Measurements from ENCODE around the gene NDUFA6. TPM values are rescaled to one million over a fixed set of nuclear protein-coding genes. Genes with fewer than 3 reads are reported as not detected.
A peak's percentile ranks its signal among the peaks of the same experiment; 100 is the strongest.
"Not testable (repeated sequence)": the region's sequence is repeated elsewhere in the genome, so short reads cannot be mapped to it uniquely, and the experiment has no call there.

NDUFA6 gene
- total and polyA plus RNA-seq, 10 donors, result 31.1 to 73.8 (median 38.7) TPM

DNA sequence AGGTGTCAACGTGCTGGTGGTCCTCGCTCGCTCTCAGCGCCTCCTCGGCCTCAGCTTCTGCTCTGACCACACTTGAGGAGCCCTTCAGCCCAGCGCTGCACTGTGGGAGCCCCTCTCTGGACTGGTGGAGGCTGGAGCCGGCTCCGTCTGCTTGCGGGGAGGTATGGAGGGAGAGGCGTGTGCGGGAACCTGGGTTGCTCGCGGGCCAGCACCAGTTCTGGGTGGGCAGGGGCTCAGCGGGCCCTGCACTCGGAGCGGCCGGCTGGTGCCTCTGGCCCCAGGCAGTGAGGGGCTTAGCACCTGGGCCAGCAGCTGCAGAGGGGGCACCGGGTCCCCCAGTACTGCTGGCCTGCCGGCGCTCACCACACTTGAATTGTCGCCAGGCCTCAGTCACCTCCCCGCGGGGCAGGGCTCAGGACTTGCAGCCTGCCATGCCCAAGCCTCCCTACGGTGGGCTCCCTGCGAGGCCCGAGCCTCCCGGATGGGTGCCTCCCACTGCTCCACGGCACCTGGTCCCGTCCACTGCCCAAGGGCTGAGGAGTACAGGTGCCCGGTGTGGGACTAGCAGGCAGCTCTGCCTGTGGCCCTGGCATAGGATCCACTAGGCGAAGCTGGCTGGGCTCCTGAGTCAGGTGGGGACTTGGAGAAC is 47.7 kb upstream of the NDUFA6 start:
- H3K27ac ChIP-seq, result no peak overlapping the region
- no peaks in the 10 kb centered on the region for H3K4me1 ChIP-seq
- 87 to 98% (median 90%) methylated on average over 13 to 31 of the region's 31 CpGs for WGBS, 5 donors
- H3K36me3 ChIP-seq, result peaks cover 0 to 19% (median 0%) of the 10 kb centered on the region in 6 donors
- TF ChIP-seq POLR2A (IDR thresholded peaks at IDR 0.05) (no peak), POLR2AphosphoS5 (IDR thresholded peaks at IDR 0.05) (peak in 1 of 3 donors; percentile 40)
- intact Hi-C loops (cut with DNase I; ENCODE audit: low total_unique reads), result no loop called here
- no peaks in the 10 kb centered on the region for H3K9me3 ChIP-seq
- no peak overlapping the region for H3K4me3 ChIP-seq
- H3K27me3 ChIP-seq (replicated peaks in 1 of 7), result no peaks in the 10 kb centered on the region
- no peak for DNase-seq

DNA sequence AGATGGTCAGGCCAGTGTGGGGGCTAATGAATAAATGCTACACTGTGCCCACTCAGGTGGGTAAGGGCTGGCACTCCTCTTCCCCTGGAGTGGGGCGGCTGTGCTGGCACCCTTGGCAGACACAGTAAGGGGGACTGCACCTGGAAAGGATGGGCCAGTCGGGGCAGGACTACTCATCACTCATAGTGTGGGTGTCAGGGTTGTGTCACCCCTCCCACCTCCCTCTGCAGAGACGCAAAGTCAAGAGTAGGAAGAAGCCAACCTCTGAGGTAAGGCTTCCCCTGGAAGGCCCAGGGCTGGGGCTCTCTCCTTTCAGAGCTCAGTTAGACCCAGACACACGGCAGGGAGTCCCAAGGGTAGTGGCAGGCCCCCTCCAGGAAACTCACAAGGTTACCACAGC is 45.1 kb upstream of the NDUFA6 start:
- H3K27me3 ChIP-seq (replicated peaks in 1 of 7); H3K4me1 ChIP-seq; DNase-seq; H3K27ac ChIP-seq; H3K4me3 ChIP-seq; H3K9me3 ChIP-seq; intact Hi-C loops (cut with DNase I; ENCODE audit: low total_unique reads): not testable (repeated sequence)
- WGBS, 5 donors, result no CpG with 5 or more reads among the region's 4 CpGs
- peaks cover 0 to 13% (median 0%) of the 10 kb centered on the region in 6 donors for H3K36me3 ChIP-seq

DNA sequence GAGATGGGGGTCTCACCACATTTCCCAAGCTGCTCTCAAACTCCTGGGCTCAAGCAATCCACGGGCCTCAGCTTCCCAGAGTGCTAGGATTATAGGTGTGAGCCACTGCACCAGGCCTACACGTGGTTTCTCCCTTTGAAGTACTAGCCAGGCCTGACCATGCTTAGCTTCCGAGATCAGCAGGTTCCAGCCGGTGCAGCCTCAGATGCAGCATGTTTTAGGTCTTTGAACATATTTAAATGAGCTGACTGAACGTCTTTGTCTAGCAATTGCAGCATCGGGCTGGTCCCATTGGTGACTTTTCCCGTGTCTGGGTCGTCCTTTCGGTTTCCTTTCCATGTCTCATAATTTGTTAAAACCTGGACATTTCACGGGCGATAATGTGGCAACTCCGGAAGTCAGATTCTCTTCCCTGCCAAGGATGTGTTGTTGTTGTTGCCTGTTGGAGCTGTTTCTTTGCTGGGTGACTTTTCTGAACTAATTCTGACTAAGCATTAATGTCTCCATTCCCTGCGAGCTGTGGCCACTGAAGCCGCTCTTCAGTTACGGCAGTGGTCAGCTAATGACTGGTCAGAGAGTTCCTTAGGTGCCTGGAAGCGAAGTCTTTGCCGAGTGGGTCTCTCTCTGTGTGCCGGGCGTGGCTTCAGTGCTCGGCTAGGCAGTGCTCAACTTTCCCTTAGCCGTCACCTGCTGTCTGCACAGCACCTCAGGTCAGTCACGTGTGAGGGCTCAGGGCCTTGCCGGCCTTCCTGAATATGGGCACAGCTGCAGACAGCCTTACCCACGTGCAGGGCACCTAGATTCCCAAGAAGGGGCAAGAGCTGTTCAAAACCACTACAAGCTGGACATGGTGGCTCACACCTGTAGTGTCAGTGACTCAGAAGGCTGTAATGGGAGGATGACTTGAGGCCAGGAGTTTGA is 43.8 kb upstream of the NDUFA6 start:
- no peak for DNase-seq
- TF ChIP-seq POLR2A (IDR thresholded peaks at IDR 0.05) (no peak), POLR2AphosphoS5 (IDR thresholded peaks at IDR 0.05) (peak in 1 of 3 donors; percentile 19)
- WGBS, 5 donors, result 80 to 88% (median 87%) methylated on average over 17 to 24 of the region's 24 CpGs
- Histone ChIP-seq H3K36me3 (peaks cover 0 to 11% (median 0%) of the 10 kb centered on the region in 6 donors), H3K4me3 (no peak overlapping the region), H3K27ac (no peak overlapping the region), H3K9me3 (no peaks in the 10 kb centered on the region), H3K27me3 (replicated peaks in 1 of 7) (peaks cover 0 to 3% (median 0%) of the 10 kb centered on the region in 7 donors), H3K4me1 (no peaks in the 10 kb centered on the region)
- intact Hi-C loops (cut with DNase I; ENCODE audit: low total_unique reads), result no loop called here

DNA sequence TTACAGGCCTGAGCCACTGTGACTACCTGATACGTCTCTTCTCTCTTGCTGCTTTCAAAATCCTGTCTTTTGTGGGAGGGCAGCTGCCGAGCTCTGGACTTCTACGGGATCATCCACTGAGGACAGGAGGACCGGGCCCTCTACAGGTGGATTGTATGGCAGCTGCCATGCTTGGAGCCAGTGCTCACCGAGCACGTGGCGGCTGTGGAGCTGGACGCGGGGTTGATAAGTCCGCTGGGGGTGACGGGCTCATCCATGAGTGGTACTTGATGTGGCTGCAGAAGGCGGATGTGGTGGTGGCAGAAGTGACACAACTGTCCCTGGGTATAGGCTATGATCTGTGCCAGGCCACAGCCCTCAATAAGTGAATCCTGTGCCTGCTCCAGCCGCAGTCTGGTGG is 41.9 kb upstream of the NDUFA6 start:
- TF ChIP-seq POLR2A (IDR thresholded peaks at IDR 0.05), result no peak
- peak in 1 of 3 donors; percentile 41 for TF ChIP-seq POLR2AphosphoS5 (IDR thresholded peaks at IDR 0.05)
- Histone ChIP-seq H3K4me3 (no peak overlapping the region), H3K36me3 (peaks cover 0 to 1% (median 0%) of the 10 kb centered on the region in 6 donors), H3K4me1 (no peaks in the 10 kb centered on the region), H3K27me3 (replicated peaks in 1 of 7) (peaks cover 0 to 3% (median 0%) of the 10 kb centered on the region in 7 donors), H3K27ac (no peak overlapping the region), H3K9me3 (no peaks in the 10 kb centered on the region)
- WGBS, 5 donors, result 72 to 86% (median 82%) methylated on average over 10 to 13 of the region's 13 CpGs
- no peak for DNase-seq
- intact Hi-C loops (cut with DNase I; ENCODE audit: low total_unique reads), result no loop called here

DNA sequence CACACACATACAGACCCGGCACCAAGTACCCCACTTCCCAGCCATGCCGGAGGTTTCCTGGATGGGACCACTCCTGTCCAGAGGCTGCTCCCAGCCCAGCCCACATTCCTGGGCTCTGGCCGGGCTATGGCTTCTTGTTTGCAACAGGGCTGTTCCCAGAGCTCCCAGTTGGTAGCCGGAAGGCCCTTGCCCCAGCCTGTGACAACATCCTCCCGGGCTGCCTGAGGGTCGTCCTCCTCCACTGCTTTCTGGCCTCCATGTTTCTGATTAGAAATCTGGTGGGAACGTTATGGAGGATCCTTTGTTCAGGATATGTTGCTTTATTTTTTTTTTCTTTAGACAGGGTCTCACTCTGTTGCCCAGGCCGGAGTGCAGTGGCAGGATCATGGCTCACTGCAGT is 41.0 kb upstream of the NDUFA6 start:
- Histone ChIP-seq H3K36me3 (peaks cover 0 to 7% (median 0%) of the 10 kb centered on the region in 6 donors), H3K27ac (no peak overlapping the region), H3K9me3 (no peaks in the 10 kb centered on the region), H3K4me1 (no peaks in the 10 kb centered on the region), H3K4me3 (no peak overlapping the region), H3K27me3 (replicated peaks in 1 of 7) (peaks cover 0 to 3% (median 0%) of the 10 kb centered on the region in 7 donors)
- WGBS, 5 donors, result 74 to 83% (median 77%) methylated on average over 8 of the region's 8 CpGs
- TF ChIP-seq POLR2A (IDR thresholded peaks at IDR 0.05) (no peak), POLR2AphosphoS5 (IDR thresholded peaks at IDR 0.05) (no peak)
- TF ChIP-seq, protein P1, sequence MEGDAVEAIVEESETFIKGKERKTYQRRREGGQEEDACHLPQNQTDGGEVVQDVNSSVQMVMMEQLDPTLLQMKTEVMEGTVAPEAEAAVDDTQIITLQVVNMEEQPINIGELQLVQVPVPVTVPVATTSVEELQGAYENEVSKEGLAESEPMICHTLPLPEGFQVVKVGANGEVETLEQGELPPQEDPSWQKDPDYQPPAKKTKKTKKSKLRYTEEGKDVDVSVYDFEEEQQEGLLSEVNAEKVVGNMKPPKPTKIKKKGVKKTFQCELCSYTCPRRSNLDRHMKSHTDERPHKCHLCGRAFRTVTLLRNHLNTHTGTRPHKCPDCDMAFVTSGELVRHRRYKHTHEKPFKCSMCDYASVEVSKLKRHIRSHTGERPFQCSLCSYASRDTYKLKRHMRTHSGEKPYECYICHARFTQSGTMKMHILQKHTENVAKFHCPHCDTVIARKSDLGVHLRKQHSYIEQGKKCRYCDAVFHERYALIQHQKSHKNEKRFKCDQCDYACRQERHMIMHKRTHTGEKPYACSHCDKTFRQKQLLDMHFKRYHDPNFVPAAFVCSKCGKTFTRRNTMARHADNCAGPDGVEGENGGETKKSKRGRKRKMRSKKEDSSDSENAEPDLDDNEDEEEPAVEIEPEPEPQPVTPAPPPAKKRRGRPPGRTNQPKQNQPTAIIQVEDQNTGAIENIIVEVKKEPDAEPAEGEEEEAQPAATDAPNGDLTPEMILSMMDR (IDR thresholded peaks at IDR 0.05 in 8 of 11, conservative IDR thresholded peaks at IDR 0.05 in 3 of 11), result no peak
- no peak for DNase-seq
- intact Hi-C loops (cut with DNase I; ENCODE audit: low total_unique reads), result no loop called here

Measured in spleen (tissue), 11 donors.